Heart right ventricle (tissue), 16 donors: ENCODE results near the gene SLC25A34. TPM values are rescaled to one million over a fixed set of nuclear protein-coding genes. Genes with fewer than 3 reads are reported as not detected.

Source experiments
- ATAC-seq, 8 donors: fragments of 200-7000 bp; cut with Tn5 transposase; one replicate each; pipeline ENCODE4 v1.9.1; 2020; ENCODE audit warnings: mild to moderate bottlenecking in 8 of 8, moderate library complexity in 8 of 8, moderate number of reproducible peaks in 1 of 8
- DNase-seq, 2 donors: peaks; one replicate each; pipeline ENCODE4 v3.0.0-alpha.2; 2020
- H3K27ac ChIP-seq, 10 donors: fragments of 200-600 bp; sonication (generic) in 2 of 10; one replicate each; pipeline versions ENCODE4 v1.5.0 to v1.8.0; 2020 to 2022; ENCODE audit warnings: mild to moderate bottlenecking in 3 of 10
- H3K27me3 ChIP-seq, 7 donors: fragments of 200-600 bp; one replicate each; pipeline ENCODE4 v1.8.0; 2021 to 2022; ENCODE audit warnings: mild to moderate bottlenecking in 2 of 7
- H3K36me3 ChIP-seq, 9 donors: fragments of 200-600 bp; sonication (generic) in 1 of 9; one replicate each; pipeline versions ENCODE4 v1.5.0 to v1.8.0; 2020 to 2022; ENCODE audit warnings: mild to moderate bottlenecking in 2 of 9
- H3K4me1 ChIP-seq, 9 donors: fragments of 200-600 bp; sonication (generic) in 1 of 9; one replicate each; pipeline versions ENCODE4 v1.5.0 to v1.8.0; 2020 to 2022; ENCODE audit warnings: mild to moderate bottlenecking in 4 of 9
- H3K4me3 ChIP-seq, 10 donors: fragments of 200-600 bp; sonication (generic) in 2 of 10; one replicate each; pipeline versions ENCODE4 v1.5.0 to v1.8.0; 2020 to 2022; ENCODE audit warnings: mild to moderate bottlenecking in 7 of 10, moderate library complexity in 2 of 10
- H3K9me3 ChIP-seq, 11 donors: fragments of 200-600 bp in 10 of 11; sonication (generic) in 2 of 11; one replicate each; pipeline versions ENCODE4 v1.5.0 to v1.8.0; 2013 to 2022; ENCODE audit warnings: mild to moderate bottlenecking in 2 of 11, control low read depth in 1 of 11, moderate library complexity in 1 of 11
- WGBS, 2 donors: extraction: QIAGEN DNeasy Blood & Tissue Kit; methylation state at CpG; one replicate each; pipeline ENCODE4 v1.1.7; 2013; ENCODE audit warnings: inconsistent platforms in 1 of 2; 5-methylcytosine and 5-hydroxymethylcytosine counted together
- intact Hi-C, 10 donors: fragments of 100-400 bp; cut with DNase I; formaldehyde crosslinking; loops; one replicate each; pipeline versions ENCODE4 v1.11.1 to v1.14.2; 2022
- polyA plus RNA-seq, 2 donors: library from polyadenylated mRNA; stranded (reverse); fragments of 200-250 nt; gene quantifications; one replicate each; pipeline ENCODE4 v1.2.3, GENCODE V29; 2013
- total RNA-seq, 10 donors: library from RNA; stranded (reverse); fragmentation: NEBNext Ultra II Directional in 3 of 10; extraction: Animal tissue kit (Norgen Biotek cat#: 25700) in 3 of 10; gene quantifications; one replicate each; pipeline versions ENCODE4 v1.2.1 to v1.2.4, GENCODE V29; 2021 to 2023
- TF ChIP-seq, protein P1 (sequence below), 9 donors: fragments of 200-600 bp; sonication (generic) in 2 of 9; IDR thresholded peaks; one replicate each; pipeline versions ENCODE4 v1.5.0 to v1.8.0; 2021 to 2022; ENCODE audit warnings: antibody characterized with exemption in 9 of 9, mild to moderate bottlenecking in 5 of 9, moderate library complexity in 1 of 9
- donor health status: Arrhythmogenic right ventricular cardiomyopathy.
- donor health status: ischemic (EF 13 %, LVEDD 7.1; RV severe dilation, severe dysfunction).
- donor health status: healthy with polysubstance abuse.
- donor health status: DM: no; HTN: yes; CAD: no.
- donor health status: DM: no; HTN: no; CAD: no.
- donor health status: ischemic (EF 25% LVEDD 6.9; RV normal size, moderate dysfunction).
- donor health status: ischemic (EF 25% LVEDD 5.7; RV mildly dilated, moderate dysfunction).
- donor health status: healthy.
- donor health status: DM: yes; HTN: yes; CAD: no.
- donor health status: Ischemic cardiomyopathy.
- donor health status: ischemic (EF 35%, LVEDD 5.7; RV mildly dilated, moderate dysfunction).
- donor health status: nonischemic (EF 11% LVEDD 7.7; RV severe dilation, severe dysfunction).
- donor health status: DM: yes; HTN: yes; CAD: no.
- donor health status: PGD.
- donor health status: ischemic (EF 29% LVEDD 5.4; RV normal size, mild dysfunction).
- donor health status: nonischemic (EF 23%, LVEDD 6.1; RV moderate dilation, normal function).

The SLC25A34 gene
- total and polyA plus RNA-seq, 12 donors, result 1.1 to 44.9 (median 13.6) TPM

DNA sequence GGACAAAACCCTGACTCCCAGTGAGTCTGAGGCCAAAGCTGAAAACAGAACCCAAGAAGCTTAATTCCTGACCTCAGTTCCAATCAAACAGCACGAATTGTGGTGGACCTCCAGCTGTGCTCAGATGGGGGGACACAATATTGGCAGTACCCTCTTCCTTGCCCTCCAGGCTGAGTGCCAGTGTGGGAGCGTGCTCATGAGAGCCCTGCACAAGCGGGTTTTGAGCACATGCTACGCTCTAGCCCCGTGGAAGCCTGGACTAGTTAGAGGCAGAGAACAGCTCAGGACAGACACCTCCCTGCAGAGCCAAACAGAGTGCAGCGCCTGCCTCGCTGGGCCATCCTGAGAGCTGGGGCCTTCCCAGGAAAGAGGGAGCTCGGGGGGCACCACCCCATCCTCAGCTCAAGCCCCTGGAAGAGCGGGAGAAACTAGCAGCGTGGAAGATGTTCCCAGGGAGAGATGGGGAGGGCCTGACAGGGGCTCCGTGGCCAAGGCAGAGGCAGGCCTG is 2.8 kb upstream of the SLC25A34 start:
- DNase-seq (no peak), ATAC-seq (no peak)
- Histone ChIP-seq H3K9me3 (no peaks in the 10 kb centered on the region), H3K4me1 (peaks cover 0 to 34% (median 21%) of the 10 kb centered on the region in 9 donors), H3K27me3 (no peaks in the 10 kb centered on the region), H3K27ac (no peak overlapping the region), H3K4me3 (no peak overlapping the region), H3K36me3 (peaks cover 0 to 70% (median 58%) of the 10 kb centered on the region in 9 donors)
- TF ChIP-seq, protein P1, sequence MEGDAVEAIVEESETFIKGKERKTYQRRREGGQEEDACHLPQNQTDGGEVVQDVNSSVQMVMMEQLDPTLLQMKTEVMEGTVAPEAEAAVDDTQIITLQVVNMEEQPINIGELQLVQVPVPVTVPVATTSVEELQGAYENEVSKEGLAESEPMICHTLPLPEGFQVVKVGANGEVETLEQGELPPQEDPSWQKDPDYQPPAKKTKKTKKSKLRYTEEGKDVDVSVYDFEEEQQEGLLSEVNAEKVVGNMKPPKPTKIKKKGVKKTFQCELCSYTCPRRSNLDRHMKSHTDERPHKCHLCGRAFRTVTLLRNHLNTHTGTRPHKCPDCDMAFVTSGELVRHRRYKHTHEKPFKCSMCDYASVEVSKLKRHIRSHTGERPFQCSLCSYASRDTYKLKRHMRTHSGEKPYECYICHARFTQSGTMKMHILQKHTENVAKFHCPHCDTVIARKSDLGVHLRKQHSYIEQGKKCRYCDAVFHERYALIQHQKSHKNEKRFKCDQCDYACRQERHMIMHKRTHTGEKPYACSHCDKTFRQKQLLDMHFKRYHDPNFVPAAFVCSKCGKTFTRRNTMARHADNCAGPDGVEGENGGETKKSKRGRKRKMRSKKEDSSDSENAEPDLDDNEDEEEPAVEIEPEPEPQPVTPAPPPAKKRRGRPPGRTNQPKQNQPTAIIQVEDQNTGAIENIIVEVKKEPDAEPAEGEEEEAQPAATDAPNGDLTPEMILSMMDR (IDR thresholded peaks at IDR 0.05), result no peak
- WGBS, 2 donors, result 90 to 94% methylated on average over 11 of the region's 11 CpGs
- intact Hi-C loops, result loop anchor here in 1 of 10 donors (10.0 kb wide), 1 partner anchor 48 kb away; the partner anchor contains the start of gene PLEKHM2

DNA sequence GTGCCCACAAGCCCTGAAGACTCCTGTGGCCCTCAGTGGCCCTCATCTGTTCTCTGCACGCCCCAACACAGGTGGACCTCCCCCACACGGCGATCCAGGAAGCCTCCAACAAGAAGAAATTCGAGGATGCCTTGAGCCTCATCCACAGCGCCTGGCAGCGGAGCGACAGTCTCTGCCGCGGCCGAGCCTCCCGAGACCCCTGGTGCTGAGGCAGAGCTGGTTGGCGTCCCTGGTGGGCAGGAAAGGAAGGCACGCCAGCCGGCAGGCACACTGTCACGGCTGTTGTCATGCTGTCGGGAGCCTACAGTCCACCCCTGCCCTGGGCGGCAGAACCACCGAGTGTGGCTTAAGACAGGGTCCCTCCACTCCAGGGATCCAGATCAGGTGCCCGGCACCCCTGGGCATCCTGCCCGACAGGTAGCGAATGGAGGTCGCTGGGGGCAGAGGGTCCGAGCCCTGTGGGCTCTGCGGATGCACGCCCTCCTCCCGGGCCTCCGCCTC is 2.3 kb upstream of the SLC25A34 start:
- TF ChIP-seq, protein P1 (IDR thresholded peaks at IDR 0.05), result no peak

DNA sequence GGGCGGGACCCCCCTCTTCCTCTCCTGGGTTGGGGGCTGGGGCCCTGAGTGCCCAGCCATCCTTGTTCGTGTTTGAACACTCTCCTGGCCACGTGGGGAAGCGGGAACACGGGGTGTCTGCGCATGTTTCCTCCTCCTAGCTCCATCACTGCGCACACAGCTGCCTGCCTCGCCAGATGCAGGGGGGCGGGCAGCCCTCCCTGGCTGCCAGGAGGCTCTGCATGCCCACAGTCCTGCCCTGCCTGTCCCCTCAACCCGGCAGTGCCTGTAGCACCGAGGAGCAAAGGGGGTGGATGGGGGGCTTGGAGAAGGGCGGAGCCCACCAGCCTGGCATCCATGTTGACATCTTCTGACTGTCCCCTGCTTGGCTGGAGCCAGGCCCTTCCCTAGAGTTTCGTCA is 1.8 kb upstream of the SLC25A34 start:
- no peak for ATAC-seq

More for the DNA sequence above, 2.3 kb upstream of the SLC25A34 start:
- Histone ChIP-seq H3K27me3 (no peaks in the 10 kb centered on the region), H3K27ac (no peak overlapping the region), H3K4me3 (no peak overlapping the region), H3K9me3 (no peaks in the 10 kb centered on the region), H3K4me1 (peaks cover 0 to 34% (median 21%) of the 10 kb centered on the region in 9 donors), H3K36me3 (peaks cover 0 to 65% (median 53%) of the 10 kb centered on the region in 9 donors)
- 89 to 93% methylated on average over 27 of the region's 27 CpGs for WGBS, 2 donors
- DNase-seq, result no peak
- intact Hi-C loops, result loop anchor here in 1 of 10 donors (10.0 kb wide), 1 partner anchor 49 kb away; the partner anchor contains the start of gene PLEKHM2
- no peak for ATAC-seq

DNA sequence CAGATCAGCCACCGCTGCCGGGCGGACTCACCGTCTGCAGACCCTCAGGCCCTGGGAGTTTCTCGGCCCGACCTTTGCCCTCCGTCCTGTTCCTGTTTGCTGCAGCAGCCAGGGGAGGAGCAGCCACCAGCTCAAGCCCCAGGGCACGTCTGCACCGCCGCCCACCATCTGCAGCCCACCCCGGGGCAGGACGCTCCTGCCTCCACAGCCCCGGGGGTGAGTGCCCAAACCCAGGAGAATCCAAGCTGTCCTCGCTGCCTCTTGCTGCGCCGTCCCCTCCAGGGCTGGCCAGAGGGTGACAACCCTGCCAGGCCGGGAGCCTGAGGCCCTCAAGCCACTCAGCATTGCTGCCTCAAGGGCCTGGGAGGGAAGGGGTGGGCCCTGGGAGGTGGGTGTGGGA is 1.2 kb upstream of the SLC25A34 start:
- TF ChIP-seq, protein P1 (IDR thresholded peaks at IDR 0.05), result no peak
- 68 to 78% methylated on average over 17 of the region's 17 CpGs for WGBS, 2 donors
- intact Hi-C loops, result loop anchor here in 1 of 10 donors (10.0 kb wide), 1 partner anchor 50 kb away; the partner anchor contains the start of gene PLEKHM2
- Histone ChIP-seq H3K27ac (peak overlapping the region; percentile 71 to 92 (median 86)), H3K4me1 (peaks cover 0 to 34% (median 21%) of the 10 kb centered on the region in 9 donors), H3K27me3 (no peaks in the 10 kb centered on the region), H3K9me3 (no peaks in the 10 kb centered on the region), H3K4me3 (no peak overlapping the region), H3K36me3 (peaks cover 0 to 60% (median 43%) of the 10 kb centered on the region in 9 donors)
- ATAC-seq, result peak in 1 of 8 donors; percentile 1
- no peak for DNase-seq

More for the DNA sequence above, 1.8 kb upstream of the SLC25A34 start:
- Histone ChIP-seq H3K27ac (peak overlapping the region in 1 of 10 donors; percentile 92), H3K9me3 (no peaks in the 10 kb centered on the region), H3K27me3 (no peaks in the 10 kb centered on the region), H3K4me3 (no peak overlapping the region), H3K36me3 (peaks cover 0 to 62% (median 49%) of the 10 kb centered on the region in 9 donors), H3K4me1 (peaks cover 0 to 34% (median 21%) of the 10 kb centered on the region in 9 donors)
- TF ChIP-seq, protein P1 (IDR thresholded peaks at IDR 0.05), result no peak
- WGBS, 2 donors, result 78 to 84% methylated on average over 13 of the region's 13 CpGs
- DNase-seq, result no peak
- intact Hi-C loops, result loop anchor here in 1 of 10 donors (10.0 kb wide), 1 partner anchor 49 kb away; the partner anchor contains the start of gene PLEKHM2
